ENCODE data around the gene MICU1. TPM values are rescaled to one million over a fixed set of nuclear protein-coding genes. Genes with fewer than 3 reads are reported as not detected.

MICU1 gene
- total and polyA plus RNA-seq, 2 experiments from 2014 or later: 27.5 to 52.3 TPM

GRCh38 chr10:72523062-72523461 is 102.8 kb downstream of the MICU1 start (continued):
- TF ChIP-seq ZNF462 (CRISPR knock-in tag; IDR thresholded peaks at IDR 0.05): no peak
- no peak for TF ChIP-seq NANOG (IDR thresholded peaks at IDR 0.05; ENCODE audit: borderline replicate concordance)
- no peak for TF ChIP-seq JUNB (IDR thresholded peaks at IDR 0.05; ENCODE audit: unreplicated experiment)
- TF ChIP-seq ZNF331 (CRISPR knock-in tag; IDR thresholded peaks at IDR 0.05; ENCODE audit: low read depth): no peak
- no peak for TF ChIP-seq ZNF114 (CRISPR knock-in tag; IDR thresholded peaks at IDR 0.05)
- TF ChIP-seq EZH2phosphoT487 (IDR thresholded peaks at IDR 0.05; ENCODE audit: unreplicated experiment): no peak
- TF ChIP-seq CREB1 (CRISPR knock-in tag; IDR thresholded peaks at IDR 0.05; ENCODE audit: low read depth): no peak
- no peak for TF ChIP-seq ETS1 (IDR thresholded peaks at IDR 0.05)

GRCh38 chr10:72517244-72517643 is 108.6 kb downstream of the MICU1 start:
- Histone ChIP-seq H3K27me3 (ENCODE audit: insufficient read depth) (no peaks in the 10 kb centered on the region), H3K9me2 (ENCODE audit: insufficient read depth) (no peaks in the 10 kb centered on the region), H3K4me3 (no peak overlapping the region), H2AFZ (no peak overlapping the region), H3K27ac (ENCODE audit: low read depth) (no peak overlapping the region), H3K4me2 (no peak overlapping the region), H3K36me3 (ENCODE audit: insufficient read depth) (no peaks in the 10 kb centered on the region), H3F3A (replicated peaks; ENCODE audit: low read depth) (no peaks in the 10 kb centered on the region), H3K4me1 (ENCODE audit: insufficient read depth) (no peaks in the 10 kb centered on the region), H3K79me2 (replicated peaks; ENCODE audit: insufficient read depth) (no peaks in the 10 kb centered on the region), H4K20me1 (replicated peaks; ENCODE audit: insufficient read depth) (no peaks in the 10 kb centered on the region)
- no peaks in the 10 kb centered on the region for H3K4me1 Mint-ChIP-seq
- no peak for DNase-seq (ENCODE audit: low spot score)
- TF ChIP-seq ZNF114 (CRISPR knock-in tag; IDR thresholded peaks at IDR 0.05) (no peak), POLR2AphosphoS5 (IDR thresholded peaks at IDR 0.05; ENCODE audit: low read depth) (no peak), NANOG (IDR thresholded peaks at IDR 0.05; ENCODE audit: borderline replicate concordance) (no peak), JUNB (IDR thresholded peaks at IDR 0.05; ENCODE audit: unreplicated experiment) (no peak), EZH2phosphoT487 (IDR thresholded peaks at IDR 0.05; ENCODE audit: unreplicated experiment) (no peak)
- H3K4me3 Mint-ChIP-seq: no peak overlapping the region
- H3K27ac Mint-ChIP-seq: no peak overlapping the region
- no peak for ATAC-seq
- no peaks in the 10 kb centered on the region for H3K9me3 Mint-ChIP-seq
- H3K27me3 Mint-ChIP-seq (ENCODE audit: insufficient read depth, low read depth, poor library complexity): no peaks in the 10 kb centered on the region
- no peaks in the 10 kb centered on the region for H3K36me3 Mint-ChIP-seq (ENCODE audit: low read depth)

Measured in GM23338 (cell line).